ENCODE results near the gene LYPD6B. TPM values are rescaled to one million over a fixed set of nuclear protein-coding genes. Genes with fewer than 3 reads are reported as not detected.

Gene LYPD6B
- total RNA-seq, 1 donor from 2014 or later, result 1.1 TPM

- H3K4me3 ChIP-seq (ENCODE audit: low read depth, low read length), result no peak overlapping the region
- no peak for DNase-seq (ENCODE audit: low read depth)
- no peak for TF ChIP-seq CTCF (conservative IDR thresholded peaks at IDR 0.05; ENCODE audit: low read depth, low read length)
Observed at GRCh38 chr2:149002378-149002890, 36.1 kb upstream of the LYPD6B start.

- TF ChIP-seq CTCF (conservative IDR thresholded peaks at IDR 0.05; ENCODE audit: low read depth, low read length), result no peak
- H3K4me3 ChIP-seq (ENCODE audit: low read depth, low read length), result no peak overlapping the region
- DNase-seq (ENCODE audit: low read depth), result no peak
Observed at GRCh38 chr2:149002891-149003740, 35.4 kb upstream of the LYPD6B start.

- DNase-seq (ENCODE audit: low read depth), result no peak
- TF ChIP-seq CTCF (conservative IDR thresholded peaks at IDR 0.05; ENCODE audit: low read depth, low read length), result no peak
- H3K4me3 ChIP-seq (ENCODE audit: low read depth, low read length), result no peak overlapping the region
Observed at GRCh38 chr2:149004836-149005235, 33.7 kb upstream of the LYPD6B start.

- no peak for TF ChIP-seq CTCF (conservative IDR thresholded peaks at IDR 0.05; ENCODE audit: low read depth, low read length)
- H3K4me3 ChIP-seq (ENCODE audit: low read depth, low read length), result no peak overlapping the region
- no peak for DNase-seq (ENCODE audit: low read depth)
Observed at GRCh38 chr2:149005471-149006077, 32.9 kb upstream of the LYPD6B start.

GRCh38 chr2:149006883-149007543 lies 31.5 kb upstream of the LYPD6B start:
- TF ChIP-seq CTCF (conservative IDR thresholded peaks at IDR 0.05; ENCODE audit: low read depth, low read length), result no peak
- H3K4me3 ChIP-seq (ENCODE audit: low read depth, low read length), result no peak overlapping the region
- no peak for DNase-seq (ENCODE audit: low read depth)

- no peak overlapping the region for H3K4me3 ChIP-seq (ENCODE audit: low read depth, low read length)
- no peak for DNase-seq (ENCODE audit: low read depth)
- TF ChIP-seq CTCF (conservative IDR thresholded peaks at IDR 0.05; ENCODE audit: low read depth, low read length), result no peak
Observed at GRCh38 chr2:149008381-149008780, 30.1 kb upstream of the LYPD6B start.
